SK-N-MC (cell line): ENCODE data around the gene LYRM4.

Experiments
- EZH2 ChIP-seq: fragments of 200-600 bp; sonication (generic); IDR thresholded peaks from one replicate; pipeline ENCODE4 v1.6.1; 2017; ENCODE audit warnings: antibody characterized with exemption
- FOXP2 ChIP-seq: optimal IDR thresholded peaks from 2 replicates; pipeline ENCODE3; 2011; ENCODE audit warnings: mild to moderate bottlenecking, moderate library complexity; ENCODE audit not compliant: insufficient read depth; ENCODE audit errors: extremely low read length, control extremely low read depth
- POLR2AphosphoS5 ChIP-seq: IDR thresholded peaks from 2 replicates; pipeline ENCODE4 v1.6.1; 2012; ENCODE audit warnings: mild to moderate bottlenecking, low read depth, low read length, borderline replicate concordance

DNA sequence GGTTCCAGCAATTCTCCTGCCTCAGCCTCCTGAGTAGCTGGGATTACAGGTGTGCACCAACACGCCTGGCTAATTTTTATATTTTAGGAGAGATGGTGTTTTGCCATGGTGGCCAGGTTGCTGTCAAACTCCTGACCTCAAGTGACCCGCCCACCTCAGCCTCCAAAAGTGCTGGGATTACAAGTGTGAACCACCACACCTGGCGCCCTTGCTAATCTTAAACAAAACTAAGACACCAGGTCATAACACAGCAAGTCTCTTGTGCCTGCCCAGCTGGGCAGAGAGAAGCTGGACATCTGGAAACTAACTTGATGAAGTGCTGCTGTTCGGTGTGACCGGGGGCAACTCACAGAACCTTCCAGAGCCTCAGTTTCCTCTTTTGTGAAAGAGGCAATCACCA lies 107.6 kb downstream of the LYRM4 start:
- no peak for TF ChIP-seq EZH2
- TF ChIP-seq POLR2AphosphoS5 = no peak
- no peak for TF ChIP-seq FOXP2
